HG02981 (cell line): ENCODE results near the gene GSDMA.
A peak's percentile ranks its signal among the peaks of the same experiment; 100 is the strongest.
"Not testable (repeated sequence)": the region's sequence is repeated elsewhere in the genome, so short reads cannot be mapped to it uniquely, and the experiment has no call there.

Experiments used
- ATAC-seq: cut with Tn5 transposase; IDR thresholded peaks from one replicate; pipeline ENCODE4 v1.9.1; 2021; ENCODE audit warnings: mild to moderate bottlenecking, moderate library complexity; ENCODE audit not compliant: unreplicated experiment

Gene GSDMA

GRCh38 chr17:39929646-39930407 lies 33.0 kb upstream of the GSDMA start:
- ATAC-seq = no peak

DNA sequence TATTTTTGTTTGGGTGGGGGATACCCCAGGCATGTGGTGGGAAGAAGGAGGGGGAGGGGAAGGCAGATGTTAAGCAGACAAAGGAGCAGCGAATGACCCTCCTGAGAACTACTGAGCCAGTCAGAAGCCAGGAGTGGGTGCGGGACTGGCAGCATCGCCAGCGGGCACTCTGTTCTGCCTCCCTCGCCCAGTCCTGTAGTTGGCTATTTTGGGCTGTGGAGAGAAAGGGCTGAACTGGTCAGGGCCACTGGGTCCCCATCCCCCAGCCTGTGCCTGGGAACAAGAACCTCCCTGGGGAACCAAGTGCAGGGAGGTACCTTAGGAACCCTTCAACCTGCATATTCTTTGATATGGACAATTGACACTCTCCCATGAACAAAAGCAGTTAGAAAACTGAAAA lies 28.9 kb upstream of the GSDMA start:
- ATAC-seq = no peak

DNA sequence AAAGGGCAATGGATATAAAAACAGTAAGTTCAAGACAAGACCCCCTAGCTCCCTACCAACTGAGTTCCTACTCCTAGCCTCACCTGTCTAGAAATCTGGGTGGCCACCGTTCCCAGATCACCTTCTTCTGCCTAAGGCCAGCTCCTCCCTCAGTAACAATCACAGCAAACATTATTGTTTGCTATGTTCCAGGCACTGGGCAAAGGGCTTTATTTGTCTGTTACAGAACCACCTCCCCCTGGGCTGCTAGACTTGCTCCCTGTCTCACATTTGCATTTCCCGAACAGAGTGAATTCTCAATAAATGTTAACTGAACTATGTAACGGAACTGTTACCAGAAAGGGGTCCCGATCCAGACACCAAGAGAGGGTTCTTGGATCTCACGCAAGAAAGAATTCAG lies 28.5 kb upstream of the GSDMA start:
- ATAC-seq = no peak

- no peak for ATAC-seq
Observed at GRCh38 chr17:39935909-39936308, 26.9 kb upstream of the GSDMA start.

DNA sequence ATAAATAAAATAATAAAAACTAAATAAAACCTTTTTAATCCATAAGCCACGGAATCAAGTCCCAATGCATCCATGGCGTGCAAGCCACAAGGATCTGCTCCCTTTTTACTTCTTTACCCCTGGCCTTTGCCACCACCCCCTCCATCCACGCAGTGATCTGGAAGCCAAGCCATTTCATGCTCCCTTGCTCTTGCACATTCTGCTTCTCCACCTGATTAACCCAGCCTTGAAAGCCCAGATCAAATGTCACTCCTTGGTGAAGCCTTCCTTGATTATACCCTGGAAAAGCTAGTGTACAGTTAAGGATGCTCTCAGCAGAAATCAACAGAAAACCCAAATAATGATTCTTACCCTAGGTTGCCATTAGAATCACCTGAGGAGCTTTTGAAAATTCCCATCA lies 25.4 kb upstream of the GSDMA start:
- ATAC-seq = no peak

- no peak for ATAC-seq
Observed at GRCh38 chr17:39938140-39938869, 24.5 kb upstream of the GSDMA start.

DNA sequence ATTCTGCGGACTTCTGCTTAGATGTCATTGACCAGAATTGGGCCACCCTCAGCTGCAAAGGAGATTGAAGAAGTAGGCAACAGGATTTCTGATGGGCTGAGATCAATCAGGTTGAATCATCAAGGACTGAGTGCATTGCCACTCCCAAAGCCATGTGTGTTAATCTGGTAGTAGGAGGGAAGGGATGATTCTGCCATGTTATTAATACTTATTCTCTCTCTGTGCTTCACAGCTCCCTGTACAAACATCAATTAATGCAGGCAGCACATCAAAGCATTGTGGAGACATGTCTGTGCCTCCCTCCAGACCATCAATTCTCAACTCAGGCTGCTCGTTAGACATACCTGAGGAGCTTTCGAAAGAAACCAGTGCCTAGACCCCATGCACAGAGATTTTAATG lies 23.7 kb upstream of the GSDMA start:
- ATAC-seq = no peak

DNA sequence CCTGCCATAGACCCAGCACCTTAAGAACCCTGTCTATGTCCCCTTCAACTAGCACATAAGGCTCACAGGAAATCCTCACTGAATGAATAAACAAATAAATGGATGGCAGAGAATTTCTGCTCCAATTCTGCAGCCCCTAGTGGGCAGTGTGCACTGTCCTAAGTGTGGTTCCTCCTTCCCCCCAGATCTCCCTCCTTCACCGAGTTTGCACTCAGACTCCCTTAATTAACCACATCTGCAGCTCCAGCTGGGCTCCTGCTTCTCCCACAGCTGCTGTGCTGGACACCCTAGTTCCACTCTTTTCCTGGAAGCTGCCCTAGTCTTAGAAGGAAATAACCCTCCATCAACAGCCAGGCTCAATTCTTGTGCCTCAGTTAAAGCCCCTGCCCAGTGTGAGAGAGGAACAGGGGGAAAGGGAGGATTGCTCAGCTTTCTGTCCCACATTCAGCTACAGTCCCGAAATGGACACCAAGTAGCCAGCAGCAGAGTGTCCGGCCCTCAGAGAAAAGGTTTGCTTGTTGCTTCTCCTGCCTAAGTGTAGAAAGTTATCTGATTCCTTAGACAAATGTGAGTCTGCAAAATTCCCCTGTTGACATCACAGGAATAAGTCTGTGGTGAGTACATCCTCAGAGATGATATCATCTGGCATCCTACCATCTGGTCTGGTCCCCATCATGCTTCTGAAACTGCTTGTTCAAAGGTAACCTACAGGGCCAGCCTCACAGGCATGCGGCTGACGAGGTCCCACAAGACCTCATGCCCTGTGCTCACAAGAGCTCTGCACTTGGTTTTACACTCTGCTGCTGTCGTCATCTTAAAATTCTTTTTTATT lies 23.0 kb upstream of the GSDMA start:
- ATAC-seq = peak; percentile 61

- no peak for ATAC-seq
Observed at GRCh38 chr17:39943702-39944392, 19.0 kb upstream of the GSDMA start.

DNA sequence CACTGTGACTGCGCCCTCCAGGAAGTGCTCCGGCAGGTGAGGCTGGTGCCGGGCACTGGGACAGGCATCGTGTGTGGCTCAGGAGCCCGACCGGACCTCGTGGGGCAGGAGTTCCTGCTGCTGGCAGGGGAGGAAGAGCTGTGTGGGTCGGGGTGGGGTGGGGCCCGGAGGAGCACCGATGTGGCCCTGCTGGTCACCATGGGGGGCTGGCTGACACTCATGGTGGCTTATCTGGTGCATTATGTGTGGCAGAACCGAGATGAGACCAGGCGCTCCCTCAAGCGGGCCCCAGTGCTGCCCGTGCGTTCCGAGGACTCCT lies 18.5 kb upstream of the GSDMA start:
- no peak for ATAC-seq

DNA sequence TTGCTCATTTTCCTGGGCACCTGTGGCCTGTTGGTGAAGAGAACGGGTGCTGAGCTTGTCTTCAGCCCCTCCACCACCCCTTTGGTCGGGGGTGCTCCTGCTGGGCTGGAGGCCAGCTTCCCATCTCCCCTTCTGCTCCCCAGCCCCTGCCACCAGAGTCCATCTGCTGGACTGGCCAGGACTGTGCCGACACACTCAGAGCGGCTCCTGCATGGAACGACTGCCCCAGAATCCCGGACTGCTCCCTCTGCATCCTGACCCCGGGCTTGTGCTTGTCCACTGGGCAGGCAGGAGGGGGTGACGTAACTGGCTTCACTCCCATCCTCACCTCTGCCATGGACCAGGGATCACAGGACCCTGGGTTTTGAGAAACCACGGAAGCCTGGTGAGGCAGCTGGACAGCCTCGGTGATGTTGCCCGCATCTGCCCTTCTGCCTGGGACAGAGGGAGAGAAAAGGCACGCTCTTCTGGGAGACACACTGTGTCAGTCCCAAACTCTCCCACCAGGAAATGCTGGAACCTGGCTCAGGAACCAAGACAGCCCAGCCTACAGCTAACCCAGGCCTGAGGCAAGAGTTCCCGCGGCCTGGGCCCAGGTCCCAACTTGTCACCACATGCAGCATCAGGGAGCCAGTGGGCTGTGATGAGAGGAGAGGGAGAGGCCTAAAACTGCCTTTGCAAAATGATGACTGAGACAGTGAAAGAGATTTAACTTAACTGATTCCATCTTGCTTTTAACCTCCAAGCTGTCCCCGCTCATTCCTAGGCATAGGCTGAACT lies 16.1 kb upstream of the GSDMA start:
- no peak for ATAC-seq

GRCh38 chr17:39948489-39948828 lies 14.3 kb upstream of the GSDMA start:
- not testable (repeated sequence) for ATAC-seq

DNA sequence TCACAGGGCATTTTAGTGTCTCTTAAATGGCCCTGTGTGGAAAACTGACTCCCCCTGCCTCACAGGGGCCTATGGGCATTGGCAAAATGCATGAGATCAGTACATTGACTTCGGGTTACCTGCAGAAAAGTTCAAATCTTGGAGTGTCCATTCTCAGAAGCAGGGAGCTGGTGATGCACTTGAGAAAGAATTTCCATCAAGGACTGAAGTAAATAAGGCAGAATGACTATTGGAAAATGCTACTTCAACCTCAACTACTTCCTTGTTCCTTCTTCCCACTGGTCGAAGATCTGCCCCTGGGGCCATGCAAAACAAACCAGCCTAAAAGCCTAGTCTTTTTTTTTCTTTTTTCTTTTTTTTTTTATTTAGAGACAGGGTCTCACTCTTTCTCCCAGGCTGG lies 13.8 kb upstream of the GSDMA start:
- no peak for ATAC-seq

- ATAC-seq = no peak
Observed at GRCh38 chr17:39950871-39951348, 11.9 kb upstream of the GSDMA start.

- no peak for ATAC-seq
Observed at GRCh38 chr17:39951924-39952679, 10.7 kb upstream of the GSDMA start.

DNA sequence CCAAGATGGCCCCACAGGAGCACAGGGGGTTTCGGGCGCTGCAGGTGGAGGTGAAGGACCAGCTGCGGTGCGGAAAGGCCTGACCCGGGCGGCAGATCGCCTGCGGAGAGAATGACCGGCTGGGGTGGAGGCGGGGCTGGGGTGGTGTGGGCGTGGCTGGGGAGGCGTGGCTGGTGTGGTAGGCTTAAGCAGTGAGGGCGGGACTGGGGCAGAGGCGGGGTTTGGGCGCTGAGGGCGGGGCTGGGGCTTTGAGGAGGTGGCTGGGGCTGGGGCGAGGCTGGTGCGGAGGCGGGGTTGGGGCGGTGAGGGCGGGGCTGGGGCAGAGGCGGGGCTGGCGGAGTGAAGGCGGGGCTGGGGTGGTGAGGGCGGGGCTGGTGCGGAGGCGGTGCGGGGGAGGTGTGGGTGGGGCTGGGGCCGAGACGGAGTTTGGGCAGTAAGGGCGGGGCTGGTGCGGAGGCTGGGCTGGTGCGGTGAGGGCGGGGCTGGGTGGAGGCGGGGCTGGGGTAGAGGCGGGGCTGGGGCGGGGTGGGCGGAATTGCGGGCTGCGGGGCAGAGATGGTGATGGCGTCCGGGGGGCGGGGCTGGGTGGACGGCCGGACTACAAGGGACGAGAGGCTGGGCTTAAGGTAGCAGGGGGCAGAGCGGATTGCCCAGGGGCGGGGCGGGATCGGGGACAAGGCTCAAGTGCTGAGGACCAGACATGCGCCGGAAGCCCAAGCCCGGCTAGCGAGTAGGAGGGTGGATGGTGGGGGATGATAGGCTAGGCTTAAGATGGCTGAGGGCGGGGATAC lies 9.9 kb upstream of the GSDMA start:
- ATAC-seq = peak; percentile 74

GRCh38 chr17:39953471-39953888 lies 9.3 kb upstream of the GSDMA start:
- no peak for ATAC-seq

DNA sequence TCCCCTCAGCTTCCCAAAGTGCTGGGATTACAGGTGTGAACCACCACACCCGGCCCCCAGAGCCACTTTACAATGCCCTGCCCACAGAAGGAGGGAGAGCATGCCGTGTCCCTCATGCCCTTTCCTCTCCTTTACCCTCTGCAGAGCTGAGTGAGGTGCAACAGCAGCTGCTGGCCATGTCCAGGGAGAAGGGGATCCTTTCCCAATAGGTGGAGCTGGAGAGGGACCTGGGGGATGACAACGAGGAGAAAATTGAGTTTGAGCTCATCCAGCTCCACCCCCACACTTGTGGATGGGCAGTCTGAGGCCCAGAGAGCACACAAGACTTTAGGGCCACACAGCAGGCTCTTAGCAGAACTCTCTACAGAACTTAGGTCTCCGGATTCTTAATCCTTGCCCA lies 7.9 kb upstream of the GSDMA start:
- no peak for ATAC-seq

- ATAC-seq = no peak
Observed at GRCh38 chr17:39955726-39956225, 7.0 kb upstream of the GSDMA start.
